ENCODE data around the gene SUPT3H. TPM values are rescaled to one million over a fixed set of nuclear protein-coding genes. Genes with fewer than 3 reads are reported as not detected.

The SUPT3H gene
- total RNA-seq, 1 donor, result 4.7 TPM

- Histone ChIP-seq H3K79me2 (ENCODE audit: insufficient read depth, low read length) (no peaks in the 10 kb centered on the region), H3K9me3 (ENCODE audit: low read depth, low read length) (no peaks in the 10 kb centered on the region)
Measured at GRCh38 chr6:44980841-44981240, 396.9 kb downstream of the SUPT3H start.

GRCh38 chr6:44976677-44977641 lies 400.8 kb downstream of the SUPT3H start:
- Histone ChIP-seq H3K4me2 (ENCODE audit: insufficient read depth, low read length) (no peak overlapping the region), H4K20me1 (ENCODE audit: insufficient read depth, low read length) (no peaks in the 10 kb centered on the region), H3K36me3 (ENCODE audit: insufficient read depth, low read length) (no peaks in the 10 kb centered on the region), H3K4me1 (ENCODE audit: insufficient read depth, low read length) (peaks cover 4% of the 10 kb centered on the region), H3K9me3 (ENCODE audit: low read depth, low read length) (no peaks in the 10 kb centered on the region), H3K79me2 (ENCODE audit: insufficient read depth, low read length) (no peaks in the 10 kb centered on the region), H2AFZ (ENCODE audit: low read length) (no peak overlapping the region), H3K4me3 (ENCODE audit: insufficient read depth, low read length) (no peak overlapping the region), H3K27ac (ENCODE audit: low read depth, low read length) (no peak overlapping the region), H3K27me3 (ENCODE audit: insufficient read depth, low read length) (no peaks in the 10 kb centered on the region)
- no peak for TF ChIP-seq CTCF (IDR thresholded peaks at IDR 0.05; ENCODE audit: extremely low read depth, low read depth, low read length)
- DNase-seq (ENCODE audit: insufficient read length, low spot score, missing footprints), result no peak

More at GRCh38 chr6:44980841-44981240, 396.9 kb downstream of the SUPT3H start:
- Histone ChIP-seq H4K20me1 (ENCODE audit: insufficient read depth, low read length) (no peaks in the 10 kb centered on the region), H3K4me3 (ENCODE audit: insufficient read depth, low read length) (no peak overlapping the region), H3K4me2 (ENCODE audit: insufficient read depth, low read length) (no peak overlapping the region), H3K27me3 (ENCODE audit: insufficient read depth, low read length) (no peaks in the 10 kb centered on the region), H3K36me3 (ENCODE audit: insufficient read depth, low read length) (no peaks in the 10 kb centered on the region), H3K27ac (ENCODE audit: low read depth, low read length) (no peak overlapping the region), H3K4me1 (ENCODE audit: insufficient read depth, low read length) (peaks cover 4% of the 10 kb centered on the region), H2AFZ (ENCODE audit: low read length) (no peak overlapping the region)
- no peak for TF ChIP-seq CTCF (IDR thresholded peaks at IDR 0.05; ENCODE audit: extremely low read depth, low read depth, low read length)
- DNase-seq (ENCODE audit: insufficient read length, low spot score, missing footprints), result no peak

- no peak overlapping the region for H2AFZ ChIP-seq (ENCODE audit: low read length)
- no peak overlapping the region for H3K4me3 ChIP-seq (ENCODE audit: insufficient read depth, low read length)
- H3K79me2 ChIP-seq (ENCODE audit: insufficient read depth, low read length), result no peaks in the 10 kb centered on the region
- H3K4me1 ChIP-seq (ENCODE audit: insufficient read depth, low read length), result peaks cover 4% of the 10 kb centered on the region
- H3K9me3 ChIP-seq (ENCODE audit: low read depth, low read length), result no peaks in the 10 kb centered on the region
- H3K4me2 ChIP-seq (ENCODE audit: insufficient read depth, low read length), result no peak overlapping the region
- DNase-seq (ENCODE audit: insufficient read length, low spot score, missing footprints), result no peak
- H3K36me3 ChIP-seq (ENCODE audit: insufficient read depth, low read length), result no peaks in the 10 kb centered on the region
- no peaks in the 10 kb centered on the region for H4K20me1 ChIP-seq (ENCODE audit: insufficient read depth, low read length)
- no peak overlapping the region for H3K27ac ChIP-seq (ENCODE audit: low read depth, low read length)
- TF ChIP-seq CTCF (IDR thresholded peaks at IDR 0.05; ENCODE audit: extremely low read depth, low read depth, low read length), result no peak
- no peaks in the 10 kb centered on the region for H3K27me3 ChIP-seq (ENCODE audit: insufficient read depth, low read length)
Measured at GRCh38 chr6:44974511-44974910, 403.2 kb downstream of the SUPT3H start.

- Histone ChIP-seq H3K4me3 (ENCODE audit: insufficient read depth, low read length) (no peak overlapping the region), H3K4me1 (ENCODE audit: insufficient read depth, low read length) (peaks cover 4% of the 10 kb centered on the region), H3K27ac (ENCODE audit: low read depth, low read length) (no peak overlapping the region), H3K36me3 (ENCODE audit: insufficient read depth, low read length) (no peaks in the 10 kb centered on the region), H3K9me3 (ENCODE audit: low read depth, low read length) (no peaks in the 10 kb centered on the region), H4K20me1 (ENCODE audit: insufficient read depth, low read length) (no peaks in the 10 kb centered on the region), H2AFZ (ENCODE audit: low read length) (no peak overlapping the region), H3K79me2 (ENCODE audit: insufficient read depth, low read length) (no peaks in the 10 kb centered on the region), H3K27me3 (ENCODE audit: insufficient read depth, low read length) (no peaks in the 10 kb centered on the region), H3K4me2 (ENCODE audit: insufficient read depth, low read length) (no peak overlapping the region)
- TF ChIP-seq CTCF (IDR thresholded peaks at IDR 0.05; ENCODE audit: extremely low read depth, low read depth, low read length), result no peak
- DNase-seq (ENCODE audit: insufficient read length, low spot score, missing footprints), result no peak
Measured at GRCh38 chr6:44972709-44973108, 405.0 kb downstream of the SUPT3H start.

All from osteoblast (primary cell).